Measurements from ENCODE around the gene GPR155.
"Not testable (repeated sequence)": the region's sequence is repeated elsewhere in the genome, so short reads cannot be mapped to it uniquely, and the experiment has no call there.

GPR155 gene

GRCh38 chr2:174489520-174489919 is 2.7 kb upstream of the GPR155 start:
- DNase-seq: peak; percentile 55

- no peak for DNase-seq
Observed at GRCh38 chr2:174487820-174488162, 962 bp upstream of the GPR155 start.

GRCh38 chr2:174487108-174487819 is 435 bp upstream of the GPR155 start:
- peak; percentile 100 for DNase-seq

GRCh38 chr2:174485788-174486562 is 854 bp downstream of the GPR155 start:
- DNase-seq: peak; percentile 38

- not testable (repeated sequence) for DNase-seq
Observed at GRCh38 chr2:174485045-174485444, 1.8 kb downstream of the GPR155 start.

GRCh38 chr2:174484573-174484972 is 2.3 kb downstream of the GPR155 start:
- no peak for DNase-seq

- no peak for DNase-seq
Observed at GRCh38 chr2:174482854-174483253, 4.0 kb downstream of the GPR155 start.

GRCh38 chr2:174477759-174478158 is 9.1 kb downstream of the GPR155 start:
- no peak for DNase-seq

GRCh38 chr2:174473796-174474195 is 13.0 kb downstream of the GPR155 start:
- no peak for DNase-seq

- DNase-seq: no peak
Observed at GRCh38 chr2:174465327-174465726, 21.5 kb downstream of the GPR155 start.

GRCh38 chr2:174461221-174461620 is 25.6 kb downstream of the GPR155 start:
- no peak for DNase-seq

GRCh38 chr2:174454566-174454965 is 32.3 kb downstream of the GPR155 start:
- DNase-seq: no peak

- DNase-seq: no peak
Observed at GRCh38 chr2:174450021-174450816, 36.6 kb downstream of the GPR155 start.

GRCh38 chr2:174449033-174449432 is 37.8 kb downstream of the GPR155 start:
- no peak for DNase-seq

- DNase-seq: no peak
Observed at GRCh38 chr2:174446531-174446930, 40.3 kb downstream of the GPR155 start.

- no peak for DNase-seq
Observed at GRCh38 chr2:174445248-174445647, 41.6 kb downstream of the GPR155 start.

- DNase-seq: no peak
Observed at GRCh38 chr2:174444761-174445160, 42.1 kb downstream of the GPR155 start.

GRCh38 chr2:174442546-174443510 is 44.0 kb downstream of the GPR155 start:
- DNase-seq: no peak

- no peak for DNase-seq
Observed at GRCh38 chr2:174439950-174440349, 46.9 kb downstream of the GPR155 start.

GRCh38 chr2:174439323-174439722 is 47.5 kb downstream of the GPR155 start:
- no peak for DNase-seq

- no peak for DNase-seq
Observed at GRCh38 chr2:174438146-174438886, 48.5 kb downstream of the GPR155 start.

- DNase-seq: no peak
Observed at GRCh38 chr2:174436351-174436750, 50.5 kb downstream of the GPR155 start.
